HepG2 (cell line): Measurements from ENCODE around the gene TCFL5. TPM values are rescaled to one million over a fixed set of nuclear protein-coding genes. Genes with fewer than 3 reads are reported as not detected.
A peak's percentile ranks its signal among the peaks of the same experiment; 100 is the strongest.

Source experiments
- E2F2 ChIP-seq: sonication (generic); formaldehyde crosslinking; IDR thresholded peaks from 2 replicates; pipeline ENCODE4 v1.4.0; 2020; ENCODE audit warnings: missing genetic modification reagents, borderline replicate concordance
- FOXJ3 ChIP-seq: sonication (generic); formaldehyde crosslinking; IDR thresholded peaks from 2 replicates; pipeline ENCODE4 v1.4.0; 2020; ENCODE audit warnings: missing genetic modification reagents, mild to moderate bottlenecking, borderline replicate concordance
- HNF1A ChIP-seq, 2 experiments: sonication (generic) in 1 of 2; formaldehyde crosslinking in 1 of 2; IDR thresholded peaks; 2 replicates each; pipeline versions ENCODE4 v1.4.0 to v1.6.1; 2016 to 2020; ENCODE audit warnings: borderline replicate concordance in 1 of 2, low read depth in 1 of 2, mild to moderate bottlenecking in 1 of 2, missing genetic modification reagents in 1 of 2
- NFE2L1 ChIP-seq: sonication (generic); formaldehyde crosslinking; IDR thresholded peaks from 2 replicates; pipeline ENCODE4 v1.4.0; 2020; ENCODE audit warnings: missing genetic modification reagents, mild to moderate bottlenecking, borderline replicate concordance
- PCBP2 ChIP-seq: fragments of 200-400 bp; formaldehyde crosslinking; optimal IDR thresholded peaks from 2 replicates; pipeline ENCODE3; 2018; ENCODE audit warnings: low read length, low read depth; ENCODE audit not compliant: poor library complexity, severe bottlenecking
- PHF20 ChIP-seq: sonication (generic); formaldehyde crosslinking; IDR thresholded peaks from 2 replicates; pipeline ENCODE4 v1.5.0; 2020; ENCODE audit warnings: mild to moderate bottlenecking, missing genetic modification reagents
- RARG ChIP-seq: sonication (generic); formaldehyde crosslinking; IDR thresholded peaks from 2 replicates; pipeline ENCODE4 v1.4.0; 2020; ENCODE audit warnings: low read depth, mild to moderate bottlenecking, missing genetic modification reagents
- RXRB ChIP-seq: IDR thresholded peaks from 2 replicates; pipeline ENCODE4 v1.6.1; 2016; ENCODE audit warnings: borderline replicate concordance, missing genetic modification reagents, missing compliant biosample characterization
- YEATS4 ChIP-seq: sonication (generic); formaldehyde crosslinking; IDR thresholded peaks from 2 replicates; pipeline ENCODE4 v1.4.0; 2020; ENCODE audit warnings: missing genetic modification reagents, borderline replicate concordance
- ZBTB4 ChIP-seq: sonication (generic); formaldehyde crosslinking; IDR thresholded peaks from 2 replicates; pipeline ENCODE4 v1.4.0; 2020; ENCODE audit warnings: missing genetic modification reagents, mild to moderate bottlenecking, borderline replicate concordance
- ZNF232 ChIP-seq: sonication (generic); formaldehyde crosslinking; IDR thresholded peaks from 2 replicates; pipeline ENCODE4 v1.4.0; 2020; ENCODE audit warnings: missing genetic modification reagents, borderline replicate concordance
- ZNF326 ChIP-seq: sonication (generic); formaldehyde crosslinking; IDR thresholded peaks from 2 replicates; pipeline ENCODE4 v1.4.0; 2020; ENCODE audit warnings: missing genetic modification reagents, borderline replicate concordance
- ZNF354B ChIP-seq: sonication (generic); formaldehyde crosslinking; IDR thresholded peaks from 2 replicates; pipeline ENCODE4 v1.8.0; 2022; ENCODE audit warnings: mild to moderate bottlenecking, missing genetic modification reagents
- ZNF547 ChIP-seq: sonication (generic); formaldehyde crosslinking; IDR thresholded peaks from 2 replicates; pipeline ENCODE4 v1.5.1; 2020; ENCODE audit warnings: mild to moderate bottlenecking, missing genetic modification reagents
- ZNF564 ChIP-seq: sonication (generic); formaldehyde crosslinking; IDR thresholded peaks from 2 replicates; pipeline ENCODE4 v1.8.1; 2023; ENCODE audit warnings: mild to moderate bottlenecking, missing genetic modification reagents
- ZNF660 ChIP-seq: sonication (generic); formaldehyde crosslinking; IDR thresholded peaks from 2 replicates; pipeline ENCODE4 v1.5.1; 2020; ENCODE audit warnings: mild to moderate bottlenecking, low read depth, missing genetic modification reagents, borderline replicate concordance
- ZNF678 ChIP-seq: sonication (generic); formaldehyde crosslinking; IDR thresholded peaks from 2 replicates; pipeline ENCODE4 v1.4.0; 2020; ENCODE audit warnings: mild to moderate bottlenecking, missing genetic modification reagents
- ZNF816 ChIP-seq: sonication (generic); formaldehyde crosslinking; IDR thresholded peaks from 2 replicates; pipeline ENCODE4 v1.8.0; 2022; ENCODE audit warnings: missing genetic modification reagents, mild to moderate bottlenecking, borderline replicate concordance
- ZNF891 ChIP-seq: sonication (generic); formaldehyde crosslinking; IDR thresholded peaks from 2 replicates; pipeline ENCODE4 v1.5.0; 2020; ENCODE audit warnings: mild to moderate bottlenecking, missing genetic modification reagents
- polyA plus RNA-seq, 8 experiments: library from polyadenylated mRNA; depleted of rRNA in 3 of 8; stranded (reverse) in 7 of 8; unstranded in 1 of 8; fragments of >200 nt; fragmentation: Illumina TruSeq in 4 of 8; extraction: Trizol in 4 of 8; gene quantifications; 2 replicates each; pipeline versions ENCODE4 v1.2.1 to v1.2.3, GENCODE V29; 2011 to 2016; ENCODE audit warnings: low read depth in 4 of 8, missing spikeins in 1 of 8, mixed read lengths in 1 of 8; ENCODE audit not compliant: insufficient read depth in 1 of 8
- total RNA-seq, 5 experiments: library from RNA; depleted of rRNA; stranded (reverse); fragments of >200 nt; fragmentation: Illumina TruSeq; extraction: Trizol; gene quantifications; 2 replicates each; pipeline ENCODE4 v1.2.3, GENCODE V29; 2016; ENCODE audit warnings: low read depth in 1 of 5

The TCFL5 gene
- total and polyA plus RNA-seq, 2 of the 13 experiments (the other 11 are each of a cell fraction or from before 2014, with no cell fraction given) = 14.8 to 20.0 TPM

- TF ChIP-seq ZNF354B (CRISPR knock-in tag) = no peak
- 0 out of 2 replicates have a peak, but pooled peaks have one; percentile 15 for TF ChIP-seq ZNF326 (CRISPR knock-in tag)
- no peak for TF ChIP-seq HNF1A (IDR thresholded peaks at IDR 0.05; ENCODE audit: low read depth)
- TF ChIP-seq HNF1A (CRISPR knock-in tag; IDR thresholded peaks at IDR 0.05; ENCODE audit: borderline replicate concordance) = peak; percentile 61; the same call in 1 of the 2 replicates
- no peak for TF ChIP-seq E2F2 (CRISPR knock-in tag)
- TF ChIP-seq ZNF891 (CRISPR knock-in tag) = no peak; the same call in 1 of the 2 replicates
- no peak for TF ChIP-seq ZNF816 (CRISPR knock-in tag)
- no peak for TF ChIP-seq ZNF232
- TF ChIP-seq ZBTB4 = no peak
- TF ChIP-seq YEATS4 (CRISPR knock-in tag) = no peak
- no peak for TF ChIP-seq RARG (CRISPR knock-in tag)
- 0 out of 2 replicates have a peak, but pooled peaks have one; percentile 43 for TF ChIP-seq ZNF564 (CRISPR knock-in tag)
- no peak for TF ChIP-seq FOXJ3 (CRISPR knock-in tag)
- peak; percentile 18 for TF ChIP-seq PCBP2
- TF ChIP-seq NFE2L1 (CRISPR knock-in tag) = no peak
- TF ChIP-seq PHF20 (CRISPR knock-in tag) = no peak
- TF ChIP-seq ZNF660 (CRISPR knock-in tag) = no peak
- TF ChIP-seq RXRB = peak; percentile 51; the same call in 1 of the 2 replicates
- TF ChIP-seq ZNF678 (CRISPR knock-in tag) = no peak
- TF ChIP-seq ZNF547 = no peak
Observed at GRCh38 chr20:62815066-62815991, 46.3 kb downstream of the TCFL5 start (continued).
